ENCODE measurements around the gene LLGL1.

DNA sequence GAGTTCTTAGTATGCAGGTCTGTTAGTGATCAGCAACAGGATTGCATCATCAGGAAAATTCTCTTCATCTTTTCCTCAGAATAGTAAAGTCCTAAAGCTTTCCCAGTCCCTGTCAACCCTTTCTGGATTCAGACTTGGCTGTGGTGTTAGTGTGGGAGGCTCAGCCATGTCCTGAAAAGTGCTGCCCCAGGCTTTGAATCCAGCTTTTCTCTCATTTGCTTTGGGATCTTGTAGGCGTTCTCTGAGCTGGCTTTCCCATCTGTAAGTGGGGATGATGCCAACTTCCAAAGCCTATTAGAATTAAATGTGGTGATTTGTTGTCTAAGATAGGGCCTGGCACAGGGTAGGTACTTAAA lies 38.8 kb upstream of the LLGL1 start:
- TF ChIP-seq POLR2AphosphoS5 (IDR thresholded peaks at IDR 0.05; ENCODE audit: insufficient read depth, low read depth, low read length) (no peak), POLR2A (IDR thresholded peaks at IDR 0.05; ENCODE audit: low read depth, low read length) (no peak), JUN (IDR thresholded peaks at IDR 0.05; ENCODE audit: borderline replicate concordance, insufficient read depth, insufficient read length, low read depth) (no peak), EZH2 (IDR thresholded peaks at IDR 0.05; ENCODE audit: borderline replicate concordance, low read depth, low read length, severe bottlenecking) (no peak)
- TF ChIP-seq, protein P1, sequence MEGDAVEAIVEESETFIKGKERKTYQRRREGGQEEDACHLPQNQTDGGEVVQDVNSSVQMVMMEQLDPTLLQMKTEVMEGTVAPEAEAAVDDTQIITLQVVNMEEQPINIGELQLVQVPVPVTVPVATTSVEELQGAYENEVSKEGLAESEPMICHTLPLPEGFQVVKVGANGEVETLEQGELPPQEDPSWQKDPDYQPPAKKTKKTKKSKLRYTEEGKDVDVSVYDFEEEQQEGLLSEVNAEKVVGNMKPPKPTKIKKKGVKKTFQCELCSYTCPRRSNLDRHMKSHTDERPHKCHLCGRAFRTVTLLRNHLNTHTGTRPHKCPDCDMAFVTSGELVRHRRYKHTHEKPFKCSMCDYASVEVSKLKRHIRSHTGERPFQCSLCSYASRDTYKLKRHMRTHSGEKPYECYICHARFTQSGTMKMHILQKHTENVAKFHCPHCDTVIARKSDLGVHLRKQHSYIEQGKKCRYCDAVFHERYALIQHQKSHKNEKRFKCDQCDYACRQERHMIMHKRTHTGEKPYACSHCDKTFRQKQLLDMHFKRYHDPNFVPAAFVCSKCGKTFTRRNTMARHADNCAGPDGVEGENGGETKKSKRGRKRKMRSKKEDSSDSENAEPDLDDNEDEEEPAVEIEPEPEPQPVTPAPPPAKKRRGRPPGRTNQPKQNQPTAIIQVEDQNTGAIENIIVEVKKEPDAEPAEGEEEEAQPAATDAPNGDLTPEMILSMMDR (IDR thresholded peaks at IDR 0.05; ENCODE audit: extremely low read depth in 1 of 2, insufficient read depth in 1 of 2, low read depth in 1 of 2, low read length in 2 of 2) = no peak
- TF ChIP-seq, protein P2, sequence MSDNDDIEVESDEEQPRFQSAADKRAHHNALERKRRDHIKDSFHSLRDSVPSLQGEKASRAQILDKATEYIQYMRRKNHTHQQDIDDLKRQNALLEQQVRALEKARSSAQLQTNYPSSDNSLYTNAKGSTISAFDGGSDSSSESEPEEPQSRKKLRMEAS (IDR thresholded peaks at IDR 0.05; ENCODE audit: insufficient read depth, insufficient read length) = no peak
